Choroid plexus epithelial cell (primary cell): Measurements from ENCODE around the gene TMEM236.

Experiments used
- DNase-seq: peaks from one replicate; pipeline ENCODE4 v3.0.0-alpha.2; 2010; ENCODE audit warnings: low read depth
- H3K4me3 ChIP-seq: 2 replicates; pipeline ENCODE4 v1.5.1; 2011; ENCODE audit warnings: low read depth, mild to moderate bottlenecking, control low read depth, low read length, moderate library complexity
- TF ChIP-seq, protein P1 (sequence below): conservative IDR thresholded peaks from 2 replicates; pipeline ENCODE4 v1.5.1; 2011; ENCODE audit warnings: low read depth, mild to moderate bottlenecking, control low read depth, inconsistent platforms, low read length, moderate library complexity

Gene TMEM236

DNA sequence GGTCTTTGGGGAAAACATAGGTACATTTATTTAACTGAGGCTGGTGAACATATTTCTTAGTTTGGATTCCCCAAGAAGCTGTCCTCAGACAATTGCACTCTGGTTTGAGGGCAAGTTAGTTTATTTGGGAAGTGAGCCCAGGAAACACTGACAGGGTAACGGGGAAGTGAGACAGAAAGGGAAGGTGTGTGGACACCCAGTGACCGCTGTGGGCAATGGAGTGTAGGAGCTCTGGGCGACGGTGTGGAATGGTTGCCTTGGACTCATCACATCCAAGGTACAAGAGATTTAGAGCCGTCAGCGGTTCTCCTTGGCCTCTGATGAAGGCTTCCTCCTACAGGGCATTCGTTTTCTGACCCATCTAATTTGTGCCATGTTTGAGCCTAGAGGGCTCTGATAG, 64.2 kb downstream of the TMEM236 start:
- H3K4me3 ChIP-seq, result no peak overlapping the region
- TF ChIP-seq, protein P1, sequence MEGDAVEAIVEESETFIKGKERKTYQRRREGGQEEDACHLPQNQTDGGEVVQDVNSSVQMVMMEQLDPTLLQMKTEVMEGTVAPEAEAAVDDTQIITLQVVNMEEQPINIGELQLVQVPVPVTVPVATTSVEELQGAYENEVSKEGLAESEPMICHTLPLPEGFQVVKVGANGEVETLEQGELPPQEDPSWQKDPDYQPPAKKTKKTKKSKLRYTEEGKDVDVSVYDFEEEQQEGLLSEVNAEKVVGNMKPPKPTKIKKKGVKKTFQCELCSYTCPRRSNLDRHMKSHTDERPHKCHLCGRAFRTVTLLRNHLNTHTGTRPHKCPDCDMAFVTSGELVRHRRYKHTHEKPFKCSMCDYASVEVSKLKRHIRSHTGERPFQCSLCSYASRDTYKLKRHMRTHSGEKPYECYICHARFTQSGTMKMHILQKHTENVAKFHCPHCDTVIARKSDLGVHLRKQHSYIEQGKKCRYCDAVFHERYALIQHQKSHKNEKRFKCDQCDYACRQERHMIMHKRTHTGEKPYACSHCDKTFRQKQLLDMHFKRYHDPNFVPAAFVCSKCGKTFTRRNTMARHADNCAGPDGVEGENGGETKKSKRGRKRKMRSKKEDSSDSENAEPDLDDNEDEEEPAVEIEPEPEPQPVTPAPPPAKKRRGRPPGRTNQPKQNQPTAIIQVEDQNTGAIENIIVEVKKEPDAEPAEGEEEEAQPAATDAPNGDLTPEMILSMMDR, result no peak
- no peak for DNase-seq

DNA sequence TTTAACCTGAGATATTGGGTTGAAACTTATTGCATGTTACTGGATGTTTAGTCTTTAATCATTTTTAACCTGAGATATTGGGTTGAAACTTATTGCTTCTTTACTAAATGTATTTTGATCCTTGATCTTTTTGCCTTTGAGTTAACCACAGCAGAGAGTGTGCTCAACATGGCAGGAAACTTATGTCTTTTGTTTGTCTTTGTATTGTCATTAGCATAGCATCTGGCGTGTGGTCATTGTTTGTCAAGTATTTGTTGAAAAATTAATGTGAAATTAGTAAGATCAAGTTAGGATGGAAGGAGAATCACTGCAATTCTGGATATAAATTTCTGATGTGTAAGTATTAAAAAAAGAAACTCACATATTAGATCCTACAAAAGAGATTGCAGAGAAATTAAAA, 65.3 kb downstream of the TMEM236 start:
- TF ChIP-seq, protein P1, result no peak
- H3K4me3 ChIP-seq, result no peak overlapping the region
- DNase-seq, result no peak

DNA sequence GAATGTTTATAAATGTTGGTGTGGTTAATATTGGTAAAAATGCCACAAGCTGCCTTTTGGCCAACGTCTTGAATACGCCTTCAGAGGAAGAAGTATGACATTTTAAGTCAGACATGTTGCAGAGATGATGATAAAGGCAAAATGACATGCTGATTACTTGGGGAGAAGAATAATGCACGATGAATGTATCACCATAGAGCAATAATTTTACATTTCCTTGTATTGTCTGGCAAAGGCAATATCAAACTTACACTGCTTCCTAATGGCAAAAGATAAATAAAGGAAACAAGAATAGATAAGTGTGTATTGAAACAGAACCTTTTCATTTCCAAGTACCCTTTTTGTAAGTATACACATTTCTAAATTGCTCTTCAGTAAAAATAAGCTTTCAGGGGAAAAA, 65.8 kb downstream of the TMEM236 start:
- no peak overlapping the region for H3K4me3 ChIP-seq
- DNase-seq, result no peak
- TF ChIP-seq, protein P1, result no peak

DNA sequence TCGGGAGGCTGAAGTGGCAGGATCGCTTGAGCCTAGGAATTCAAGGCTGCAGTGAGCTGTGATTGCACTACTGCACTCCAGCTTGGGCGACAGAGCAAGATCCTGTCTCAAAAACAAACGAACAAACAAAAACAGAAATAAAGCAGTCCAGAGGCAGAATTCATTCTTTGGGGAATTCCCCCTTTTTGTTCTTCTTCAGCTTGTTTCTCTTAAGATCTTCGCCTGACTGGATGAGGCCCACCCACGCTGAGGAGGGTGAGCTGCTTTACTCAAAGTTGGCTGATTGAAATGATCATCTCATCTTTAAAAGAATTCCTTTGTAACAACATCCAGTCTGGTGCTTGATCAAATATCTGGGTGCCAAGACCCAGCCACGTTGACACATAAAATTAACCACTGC, 67.8 kb downstream of the TMEM236 start:
- no peak overlapping the region for H3K4me3 ChIP-seq
- TF ChIP-seq, protein P1, result no peak
- no peak for DNase-seq

DNA sequence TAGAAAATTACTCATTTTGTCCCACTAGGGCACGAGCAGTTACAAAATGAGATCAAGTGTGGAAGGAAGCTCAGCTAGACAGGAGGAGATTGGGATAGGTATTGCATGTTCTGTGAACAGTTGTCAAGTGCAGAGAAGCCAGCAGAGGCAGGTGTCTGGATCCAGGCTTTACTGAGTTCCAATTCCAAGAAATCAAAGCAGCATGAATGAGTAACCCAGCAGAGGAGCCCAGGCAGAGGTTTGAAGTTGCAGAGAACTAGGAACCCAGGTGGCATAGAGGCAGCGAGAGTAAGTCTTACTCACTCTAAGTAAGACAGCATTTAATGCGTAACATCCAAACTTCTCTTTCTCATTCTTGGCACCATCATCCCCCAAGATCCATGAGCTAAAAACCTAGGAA, 68.9 kb downstream of the TMEM236 start:
- no peak overlapping the region for H3K4me3 ChIP-seq
- no peak for DNase-seq
- TF ChIP-seq, protein P1, result no peak

DNA sequence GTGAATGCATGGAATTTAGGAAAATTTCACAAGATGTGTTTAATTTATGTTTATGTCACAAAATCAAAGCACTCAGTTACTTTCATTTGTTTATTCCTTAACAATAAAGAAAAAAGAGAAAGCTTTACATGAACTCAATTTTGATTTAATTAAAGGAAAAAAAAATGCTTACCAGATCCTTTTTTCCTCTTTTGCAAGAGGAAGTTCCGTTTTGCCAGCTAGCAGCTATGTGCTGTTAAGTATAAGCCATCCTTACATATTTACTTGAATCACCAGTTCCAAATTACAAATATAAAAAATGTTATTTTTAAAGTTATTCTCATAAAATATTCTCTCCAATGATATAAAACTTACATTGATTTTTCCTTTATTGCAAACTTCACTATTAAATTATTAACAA, 69.9 kb downstream of the TMEM236 start:
- TF ChIP-seq, protein P1, result no peak
- H3K4me3 ChIP-seq, result no peak overlapping the region
- no peak for DNase-seq

DNA sequence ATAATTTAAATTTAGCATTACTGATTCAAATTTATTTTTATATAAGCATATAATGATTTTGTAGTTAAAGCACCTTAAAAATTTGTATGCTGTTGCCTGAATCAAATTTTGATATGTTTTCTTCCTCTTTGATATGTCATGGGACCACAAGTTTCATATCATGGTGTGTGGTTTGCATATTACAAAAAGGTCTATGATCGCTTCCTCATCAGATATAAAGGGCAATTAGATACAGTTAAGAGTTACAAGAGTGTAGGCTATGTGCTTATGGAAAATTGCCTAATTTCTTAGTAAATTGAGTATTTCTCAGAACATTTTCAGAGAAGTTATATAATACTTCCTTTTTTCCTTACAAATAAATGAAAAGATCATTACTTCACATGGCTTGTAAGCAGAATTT, 79.3 kb downstream of the TMEM236 start:
- no peak for DNase-seq
- TF ChIP-seq, protein P1, result no peak
- no peak overlapping the region for H3K4me3 ChIP-seq
